ENCODE data around the gene ANKRD53.

ANKRD53 gene

GRCh38 chr2:70978341-70979179 is at the start of gene ANKRD53:
Gene ANKRD53 (plus strand): TSS chr2:70978630. CDS start chr2:70978646, 16 bp downstream.
- DNase-seq = peak; percentile 16 to 21

- DNase-seq = no peak
Observed at GRCh38 chr2:70930371-70931329, 47.8 kb upstream of the ANKRD53 start.

GRCh38 chr2:70931376-70932000 is 46.9 kb upstream of the ANKRD53 start:
- no peak for DNase-seq

- no peak for DNase-seq
Observed at GRCh38 chr2:70932631-70933230, 45.7 kb upstream of the ANKRD53 start.

- no peak for DNase-seq
Observed at GRCh38 chr2:70934981-70935380, 43.4 kb upstream of the ANKRD53 start.

GRCh38 chr2:70935468-70936164 is 42.8 kb upstream of the ANKRD53 start, which contains the start of gene ATP6V1B1:
Gene ATP6V1B1 (plus strand): TSS chr2:70935900. CDS start chr2:70935955, 55 bp downstream.
- no peak for DNase-seq

- DNase-seq = no peak
Observed at GRCh38 chr2:70936165-70936978, 42.1 kb upstream of the ANKRD53 start.

- no peak for DNase-seq
Observed at GRCh38 chr2:70936979-70937811, 41.2 kb upstream of the ANKRD53 start.

- DNase-seq = no peak
Observed at GRCh38 chr2:70937866-70938585, 40.4 kb upstream of the ANKRD53 start.

- no peak for DNase-seq
Observed at GRCh38 chr2:70938586-70938950, 39.9 kb upstream of the ANKRD53 start.

GRCh38 chr2:70939001-70939838 is 39.2 kb upstream of the ANKRD53 start:
- no peak for DNase-seq

GRCh38 chr2:70939839-70940580 is 38.4 kb upstream of the ANKRD53 start:
- no peak for DNase-seq

- DNase-seq = no peak
Observed at GRCh38 chr2:70941186-70941585, 37.2 kb upstream of the ANKRD53 start.

- DNase-seq = no peak
Observed at GRCh38 chr2:70941701-70942100, 36.7 kb upstream of the ANKRD53 start.

GRCh38 chr2:70942396-70943204 is 35.8 kb upstream of the ANKRD53 start:
- no peak for DNase-seq

GRCh38 chr2:70943205-70943871 is 35.1 kb upstream of the ANKRD53 start:
- DNase-seq = no peak

Measured in inflammatory macrophage treated with lipopolysaccharide for 1 hour (primary cell).